Loucy (cell line): ENCODE data around the gene CMTR1.

Experiments
- CTCF ChIP-seq: fragments of 200-600 bp; sonication (generic); conservative IDR thresholded peaks from 2 replicates; pipeline ENCODE4 v1.5.1; 2014; ENCODE audit warnings: mild to moderate bottlenecking, antibody characterized with exemption, low read length
- EZH2phosphoT487 ChIP-seq: fragments of 200-600 bp; IDR thresholded peaks from 2 replicates; pipeline ENCODE4 v1.6.1; 2018; ENCODE audit warnings: antibody characterized with exemption, mild to moderate bottlenecking, moderate library complexity, borderline replicate concordance

- no peak for TF ChIP-seq CTCF
- no peak for TF ChIP-seq EZH2phosphoT487
Measured at GRCh38 chr6:37426945-37427510, 6.0 kb upstream of the CMTR1 start.
